ENCODE measurements around the gene DISC1. TPM values are rescaled to one million over a fixed set of nuclear protein-coding genes. Genes with fewer than 3 reads are reported as not detected.

DISC1 gene
- total and polyA plus RNA-seq, 2 donors (not counting 3 experiments of a cell fraction or from before 2014, with no cell fraction given) = 3.3 to 14.7 TPM

DNA sequence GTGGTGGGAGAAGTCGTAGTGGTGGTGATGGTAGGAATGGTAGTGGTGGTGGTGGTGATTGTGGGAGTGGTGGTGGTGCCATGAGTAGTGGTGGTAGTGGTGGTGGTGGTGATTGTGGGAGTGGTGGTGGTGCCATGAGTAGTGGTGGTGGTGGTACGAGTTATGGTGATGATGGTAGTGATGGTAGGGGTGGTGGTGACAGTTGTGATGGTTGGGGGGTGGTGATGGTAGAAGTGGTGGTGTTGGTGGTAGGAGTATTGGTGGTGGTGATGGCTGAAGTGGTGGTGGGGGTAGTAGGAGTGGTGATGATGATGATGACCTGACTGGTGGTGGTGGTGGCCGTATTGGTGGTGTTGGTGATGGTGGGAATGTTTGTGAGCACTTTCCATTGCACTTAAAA lies 107.1 kb downstream of the DISC1 start:
- no peaks in the 10 kb centered on the region for H3K9me3 ChIP-seq (replicated peaks; ENCODE audit: control insufficient read depth, insufficient read depth, low read length)
- H3K36me3 ChIP-seq (ENCODE audit: control insufficient read depth in 2 of 2, extremely low read depth in 1 of 2, insufficient read depth in 2 of 2, low read length in 2 of 2) = no peaks in the 10 kb centered on the region
- no peaks in the 10 kb centered on the region for H3K79me2 ChIP-seq (ENCODE audit: control insufficient read depth, insufficient read depth, low read length)
- H3K4me3 ChIP-seq (replicated peaks in 1 of 3; ENCODE audit: insufficient read depth in 1 of 3, low read depth in 1 of 3, low read length in 3 of 3) = no peak overlapping the region
- dilution Hi-C loops (cut with MboI; ENCODE audit: extremely low pct_ligation_motif_present, low sequenced_read_pairs) = no loop called here
- H2AFZ ChIP-seq (ENCODE audit: low read depth, low read length) = no peak overlapping the region
- DNase-seq (ENCODE audit: low read depth, low spot score) (no peak), FAIRE-seq (no peak)
- no peak overlapping the region for H3K4me2 ChIP-seq (ENCODE audit: insufficient read depth, low read length)
- intact Hi-C loops (cut with micrococcal nuclease) = no loop called here
- H3K9me1 ChIP-seq (replicated peaks; ENCODE audit: control insufficient read depth, extremely low read depth, insufficient read depth, low read length) = no peaks in the 10 kb centered on the region
- CTCF ChIA-PET = no interaction called here
- no peak for TF ChIP-seq POLR2A (IDR thresholded peaks at IDR 0.05; ENCODE audit: low read depth, low read length)
- TF ChIP-seq GATA2 (IDR thresholded peaks at IDR 0.05; ENCODE audit: insufficient read depth, insufficient read length, low read depth, low read length) = no peak
- TF ChIP-seq, protein P1, sequence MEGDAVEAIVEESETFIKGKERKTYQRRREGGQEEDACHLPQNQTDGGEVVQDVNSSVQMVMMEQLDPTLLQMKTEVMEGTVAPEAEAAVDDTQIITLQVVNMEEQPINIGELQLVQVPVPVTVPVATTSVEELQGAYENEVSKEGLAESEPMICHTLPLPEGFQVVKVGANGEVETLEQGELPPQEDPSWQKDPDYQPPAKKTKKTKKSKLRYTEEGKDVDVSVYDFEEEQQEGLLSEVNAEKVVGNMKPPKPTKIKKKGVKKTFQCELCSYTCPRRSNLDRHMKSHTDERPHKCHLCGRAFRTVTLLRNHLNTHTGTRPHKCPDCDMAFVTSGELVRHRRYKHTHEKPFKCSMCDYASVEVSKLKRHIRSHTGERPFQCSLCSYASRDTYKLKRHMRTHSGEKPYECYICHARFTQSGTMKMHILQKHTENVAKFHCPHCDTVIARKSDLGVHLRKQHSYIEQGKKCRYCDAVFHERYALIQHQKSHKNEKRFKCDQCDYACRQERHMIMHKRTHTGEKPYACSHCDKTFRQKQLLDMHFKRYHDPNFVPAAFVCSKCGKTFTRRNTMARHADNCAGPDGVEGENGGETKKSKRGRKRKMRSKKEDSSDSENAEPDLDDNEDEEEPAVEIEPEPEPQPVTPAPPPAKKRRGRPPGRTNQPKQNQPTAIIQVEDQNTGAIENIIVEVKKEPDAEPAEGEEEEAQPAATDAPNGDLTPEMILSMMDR (IDR thresholded peaks at IDR 0.05; ENCODE audit: extremely low read depth in 1 of 2, insufficient read depth in 1 of 2, low read depth in 1 of 2, low read length in 2 of 2) = no peak
- TF ChIP-seq FOS (IDR thresholded peaks at IDR 0.05; ENCODE audit: borderline replicate concordance, insufficient read depth, low read length) = no peak
- TF ChIP-seq, protein P2, sequence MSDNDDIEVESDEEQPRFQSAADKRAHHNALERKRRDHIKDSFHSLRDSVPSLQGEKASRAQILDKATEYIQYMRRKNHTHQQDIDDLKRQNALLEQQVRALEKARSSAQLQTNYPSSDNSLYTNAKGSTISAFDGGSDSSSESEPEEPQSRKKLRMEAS (IDR thresholded peaks at IDR 0.05; ENCODE audit: insufficient read depth, insufficient read length) = no peak
- no peak for TF ChIP-seq MYC (IDR thresholded peaks at IDR 0.05; ENCODE audit: low read depth, low read length)
- BruUV-seq (replicated peaks) = no TSS peak
- H4K20me1 ChIP-seq (replicated peaks; ENCODE audit: control insufficient read depth, extremely low read depth, insufficient read depth, low read length) = no peaks in the 10 kb centered on the region
- H3K9ac ChIP-seq (replicated peaks; ENCODE audit: extremely low read depth, insufficient read depth, low read length) = no peak overlapping the region
- no peaks in the 10 kb centered on the region for H3K4me1 ChIP-seq (ENCODE audit: control insufficient read depth, extremely low read depth, insufficient read depth, low read length)
- POLR2A ChIA-PET = no interaction called here
- no peaks in the 10 kb centered on the region for H3K27me3 ChIP-seq (ENCODE audit: control insufficient read depth in 2 of 2, insufficient read depth in 2 of 2, low read length in 2 of 2)
- no peak overlapping the region for H3K27ac ChIP-seq (ENCODE audit: insufficient read depth, low read depth, low read length)

DNA sequence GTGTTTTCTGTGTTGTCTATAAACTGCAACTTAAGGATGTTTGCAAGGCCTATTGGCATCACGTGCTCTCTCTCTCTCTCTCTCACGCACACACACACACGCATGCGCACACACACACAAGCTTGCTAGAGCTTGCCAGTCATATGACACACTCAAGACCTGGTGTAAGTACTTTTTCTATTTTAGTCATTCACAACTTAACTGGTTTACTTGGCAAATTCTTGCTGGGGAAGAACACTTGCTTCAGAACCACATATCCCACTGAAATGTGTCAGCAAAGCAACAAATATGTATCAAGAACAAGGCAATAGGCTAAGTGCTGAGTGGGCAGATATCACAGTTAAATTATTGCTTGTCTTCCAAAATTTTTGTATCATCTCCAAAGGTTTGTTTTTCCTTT lies 107.8 kb downstream of the DISC1 start:
- POLR2A ChIA-PET = no interaction called here
- dilution Hi-C loops (cut with MboI; ENCODE audit: extremely low pct_ligation_motif_present, low sequenced_read_pairs) (no loop called here), intact Hi-C loops (cut with micrococcal nuclease) (no loop called here)
- Histone ChIP-seq H3K4me3 (replicated peaks in 1 of 3; ENCODE audit: insufficient read depth in 1 of 3, low read depth in 1 of 3, low read length in 3 of 3) (no peak overlapping the region), H3K4me2 (ENCODE audit: insufficient read depth, low read length) (no peak overlapping the region), H3K36me3 (ENCODE audit: control insufficient read depth in 2 of 2, extremely low read depth in 1 of 2, insufficient read depth in 2 of 2, low read length in 2 of 2) (no peaks in the 10 kb centered on the region), H3K9me3 (replicated peaks; ENCODE audit: control insufficient read depth, insufficient read depth, low read length) (no peaks in the 10 kb centered on the region), H3K79me2 (ENCODE audit: control insufficient read depth, insufficient read depth, low read length) (no peaks in the 10 kb centered on the region), H3K9ac (replicated peaks; ENCODE audit: extremely low read depth, insufficient read depth, low read length) (no peak overlapping the region), H3K27me3 (ENCODE audit: control insufficient read depth in 2 of 2, insufficient read depth in 2 of 2, low read length in 2 of 2) (no peaks in the 10 kb centered on the region), H3K9me1 (replicated peaks; ENCODE audit: control insufficient read depth, extremely low read depth, insufficient read depth, low read length) (no peaks in the 10 kb centered on the region), H3K4me1 (ENCODE audit: control insufficient read depth, extremely low read depth, insufficient read depth, low read length) (no peaks in the 10 kb centered on the region), H2AFZ (ENCODE audit: low read depth, low read length) (no peak overlapping the region), H3K27ac (ENCODE audit: insufficient read depth, low read depth, low read length) (no peak overlapping the region), H4K20me1 (replicated peaks; ENCODE audit: control insufficient read depth, extremely low read depth, insufficient read depth, low read length) (no peaks in the 10 kb centered on the region)
- CTCF ChIA-PET = interaction anchor here (1.3 kb wide), 1 partner anchor 72 kb away, joined by 5 read pairs; no protein-coding TSS in a partner anchor
- FAIRE-seq (no peak), DNase-seq (ENCODE audit: low read depth, low spot score) (no peak)
- TF ChIP-seq POLR2A (IDR thresholded peaks at IDR 0.05; ENCODE audit: low read depth, low read length) = no peak
- TF ChIP-seq, protein P1 (IDR thresholded peaks at IDR 0.05; ENCODE audit: extremely low read depth in 1 of 2, insufficient read depth in 1 of 2, low read depth in 1 of 2, low read length in 2 of 2) = no peak
- TF ChIP-seq, protein P2 (IDR thresholded peaks at IDR 0.05; ENCODE audit: insufficient read depth, insufficient read length) = no peak
- no peak for TF ChIP-seq EZH2 (IDR thresholded peaks at IDR 0.05; ENCODE audit: borderline replicate concordance, low read depth, low read length, severe bottlenecking)
- TF ChIP-seq MYC (IDR thresholded peaks at IDR 0.05; ENCODE audit: low read depth, low read length) = no peak
- TF ChIP-seq GATA2 (IDR thresholded peaks at IDR 0.05; ENCODE audit: insufficient read depth, insufficient read length, low read depth, low read length) = no peak
- TF ChIP-seq POLR2AphosphoS5 (IDR thresholded peaks at IDR 0.05; ENCODE audit: insufficient read depth, low read depth, low read length) = no peak
- TF ChIP-seq JUN (IDR thresholded peaks at IDR 0.05; ENCODE audit: borderline replicate concordance, insufficient read depth, insufficient read length, low read depth) = no peak
- no peak for TF ChIP-seq FOS (IDR thresholded peaks at IDR 0.05; ENCODE audit: borderline replicate concordance, insufficient read depth, low read length)
- no TSS peak for BruUV-seq (replicated peaks)
